H1 (cell line): ENCODE measurements around the gene HLA-A.

Experiments
- CEBPB ChIP-seq: IDR thresholded peaks from 2 replicates; pipeline ENCODE4 v1.6.1; 2012; ENCODE audit warnings: low read depth, low read length
- CHD2 ChIP-seq: IDR thresholded peaks from 2 replicates; pipeline ENCODE4 v1.6.1; 2012; ENCODE audit warnings: low read length, improper control_type of control experiment
- EZH2 ChIP-seq: fragments of 200-600 bp; sonication (generic); IDR thresholded peaks from 2 replicates; pipeline ENCODE4 v1.7.1; 2012; ENCODE audit warnings: low read depth, mild to moderate bottlenecking, moderate library complexity, low read length, inconsistent platforms; ENCODE audit not compliant: severe bottlenecking
- GTF2F1 ChIP-seq: IDR thresholded peaks from 2 replicates; pipeline ENCODE4 v1.6.1; 2012; ENCODE audit warnings: low read depth, low read length, improper control_type of control experiment, borderline replicate concordance
- POLR2AphosphoS5 ChIP-seq: IDR thresholded peaks from 2 replicates; pipeline ENCODE4 v1.6.1; 2011; ENCODE audit warnings: low read depth, low read length
- RFX5 ChIP-seq: IDR thresholded peaks from 2 replicates; pipeline ENCODE4 v1.6.1; 2011; ENCODE audit warnings: low read depth, low read length, improper control_type of control experiment, borderline replicate concordance
- TF ChIP-seq, protein P1 (sequence below), 3 experiments: IDR thresholded peaks; 1 replicate in 2 of 3; 2 replicates in 1 of 3; pipeline versions ENCODE4 v1.5.1 to v1.6.1; 2011; ENCODE audit warnings: low read length in 3 of 3, mild to moderate bottlenecking in 3 of 3, inconsistent platforms in 2 of 3, low read depth in 1 of 3, moderate library complexity in 1 of 3; ENCODE audit not compliant: insufficient read depth in 1 of 3; ENCODE audit errors: control extremely low read depth in 1 of 3

DNA sequence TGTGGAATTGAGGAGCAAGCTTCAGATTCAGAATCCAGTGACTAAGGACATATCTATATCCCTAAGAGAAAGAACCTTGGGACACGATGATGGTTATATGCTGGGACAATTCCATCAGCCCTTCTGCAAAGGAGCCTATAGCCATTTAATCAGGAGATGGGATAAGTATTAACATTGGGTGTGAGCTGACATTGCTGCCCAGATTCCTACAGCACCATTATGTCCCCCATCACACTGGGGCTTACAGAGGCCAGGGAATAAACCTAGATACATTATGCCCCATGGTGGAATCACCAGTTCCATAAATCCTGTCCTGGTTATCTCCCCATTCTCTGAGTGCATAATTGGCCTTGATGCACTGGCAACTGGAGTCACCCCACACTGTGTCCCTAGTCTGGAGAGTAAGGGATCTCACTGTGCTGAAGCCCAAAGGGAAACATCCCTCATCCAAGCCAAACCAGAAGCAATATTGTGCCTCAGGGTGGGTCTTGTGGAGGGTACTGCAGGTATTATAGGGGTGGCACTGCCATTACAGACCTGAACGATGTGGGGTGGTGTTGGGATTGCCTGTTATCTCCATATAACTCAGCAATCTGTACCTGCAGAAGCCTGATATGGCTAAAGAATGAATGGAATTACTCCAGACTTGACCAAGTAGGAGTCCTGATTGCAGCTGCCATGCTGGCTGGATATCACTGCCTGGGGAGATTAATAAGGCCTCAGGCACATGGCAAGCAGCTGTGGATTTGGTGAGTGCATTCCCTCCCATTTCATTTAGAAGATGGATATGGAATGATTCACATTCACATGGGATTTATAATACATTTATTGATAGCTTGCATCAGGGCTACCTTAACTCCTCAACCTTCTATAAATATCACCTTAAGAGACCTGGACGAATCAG, 5.0 kb downstream of the HLA-A start:
- TF ChIP-seq RFX5 = no peak
- TF ChIP-seq POLR2AphosphoS5 = no peak
- TF ChIP-seq CEBPB = no peak
- no peak for TF ChIP-seq EZH2
- TF ChIP-seq CHD2 = no peak
- no peak for TF ChIP-seq GTF2F1
- TF ChIP-seq, protein P1, sequence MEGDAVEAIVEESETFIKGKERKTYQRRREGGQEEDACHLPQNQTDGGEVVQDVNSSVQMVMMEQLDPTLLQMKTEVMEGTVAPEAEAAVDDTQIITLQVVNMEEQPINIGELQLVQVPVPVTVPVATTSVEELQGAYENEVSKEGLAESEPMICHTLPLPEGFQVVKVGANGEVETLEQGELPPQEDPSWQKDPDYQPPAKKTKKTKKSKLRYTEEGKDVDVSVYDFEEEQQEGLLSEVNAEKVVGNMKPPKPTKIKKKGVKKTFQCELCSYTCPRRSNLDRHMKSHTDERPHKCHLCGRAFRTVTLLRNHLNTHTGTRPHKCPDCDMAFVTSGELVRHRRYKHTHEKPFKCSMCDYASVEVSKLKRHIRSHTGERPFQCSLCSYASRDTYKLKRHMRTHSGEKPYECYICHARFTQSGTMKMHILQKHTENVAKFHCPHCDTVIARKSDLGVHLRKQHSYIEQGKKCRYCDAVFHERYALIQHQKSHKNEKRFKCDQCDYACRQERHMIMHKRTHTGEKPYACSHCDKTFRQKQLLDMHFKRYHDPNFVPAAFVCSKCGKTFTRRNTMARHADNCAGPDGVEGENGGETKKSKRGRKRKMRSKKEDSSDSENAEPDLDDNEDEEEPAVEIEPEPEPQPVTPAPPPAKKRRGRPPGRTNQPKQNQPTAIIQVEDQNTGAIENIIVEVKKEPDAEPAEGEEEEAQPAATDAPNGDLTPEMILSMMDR (IDR thresholded peaks at IDR 0.05; ENCODE audit: control extremely low read depth in 1 of 3, insufficient read depth in 1 of 3, low read depth in 1 of 3, low read length in 3 of 3) = no peak
